ENCODE data around the gene ENTPD6.
A peak's percentile ranks its signal among the peaks of the same experiment; 100 is the strongest.

The ENTPD6 gene

DNA sequence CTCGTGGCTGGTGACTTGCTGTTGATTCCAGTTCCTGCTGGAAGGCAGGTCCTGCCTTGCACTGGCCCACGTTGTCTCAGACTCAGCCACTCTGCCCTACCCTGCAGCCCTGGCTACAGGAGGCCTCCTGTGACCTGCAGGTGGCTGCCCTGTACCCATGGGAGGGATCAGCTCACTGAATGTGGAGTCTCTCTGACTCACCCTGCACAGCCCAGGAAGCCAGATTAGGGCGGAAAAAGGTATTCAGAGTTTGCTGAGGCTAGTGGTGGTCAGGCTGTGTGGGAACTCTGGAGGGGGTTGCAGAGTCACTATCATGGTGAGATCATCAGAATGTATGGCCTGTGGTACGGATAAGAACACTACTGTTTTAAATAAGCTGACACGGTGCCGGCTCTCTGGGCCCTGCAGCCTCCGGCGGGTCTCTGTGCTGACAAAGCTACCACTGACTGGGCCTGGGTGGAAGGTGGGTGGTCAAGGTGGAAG, 27.7 kb downstream of the ENTPD6 start:
- peaks cover 4% of the 10 kb centered on the region for H3K27me3 Mint-ChIP-seq (ENCODE audit: low read depth, poor library complexity)
- peak overlapping the region; percentile 61 for H3K27ac Mint-ChIP-seq
- peaks cover 30% of the 10 kb centered on the region for H3K4me1 Mint-ChIP-seq
- no peaks in the 10 kb centered on the region for H3K36me3 Mint-ChIP-seq (ENCODE audit: low read depth)
- no peaks in the 10 kb centered on the region for H3K9me3 Mint-ChIP-seq
- no peak for DNase-seq
- no peak for TF ChIP-seq CTCF (IDR thresholded peaks at IDR 0.05)
- no peak overlapping the region for H3K4me3 Mint-ChIP-seq

GRCh38 chr20:25223765-25224720, 28.5 kb downstream of the ENTPD6 start:
- no peak for TF ChIP-seq CTCF (IDR thresholded peaks at IDR 0.05)
- no peak overlapping the region for H3K27ac Mint-ChIP-seq
- H3K4me1 Mint-ChIP-seq = peaks cover 30% of the 10 kb centered on the region
- H3K4me3 Mint-ChIP-seq = no peak overlapping the region
- peaks cover 4% of the 10 kb centered on the region for H3K27me3 Mint-ChIP-seq (ENCODE audit: low read depth, poor library complexity)
- H3K36me3 Mint-ChIP-seq (ENCODE audit: low read depth) = no peaks in the 10 kb centered on the region
- DNase-seq = no peak
- no peaks in the 10 kb centered on the region for H3K9me3 Mint-ChIP-seq

DNA sequence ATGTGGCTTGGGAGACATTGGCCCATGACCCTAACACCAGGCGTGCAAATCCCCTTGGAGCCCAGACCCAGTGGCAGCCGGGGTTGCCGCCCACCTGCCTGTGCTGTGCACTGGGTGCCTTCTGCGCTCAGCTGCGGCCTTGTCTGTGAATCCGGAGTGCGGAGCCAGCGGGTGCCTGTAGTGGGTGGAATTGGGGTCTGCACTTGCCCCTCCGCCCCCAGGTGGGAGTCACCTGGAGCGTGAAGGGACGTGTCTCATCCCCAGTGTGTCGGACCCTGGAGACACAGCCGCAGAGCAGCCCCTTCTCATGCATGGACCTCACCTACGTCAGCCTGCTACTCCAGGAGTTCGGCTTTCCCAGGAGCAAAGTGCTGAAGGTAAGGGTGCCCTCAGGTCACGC, 29.4 kb downstream of the ENTPD6 start:
- Mint-ChIP-seq H3K4me3 (no peak overlapping the region), H3K4me1 (peaks cover 30% of the 10 kb centered on the region), H3K27ac (no peak overlapping the region), H3K9me3 (no peaks in the 10 kb centered on the region), H3K36me3 (ENCODE audit: low read depth) (no peaks in the 10 kb centered on the region), H3K27me3 (ENCODE audit: low read depth, poor library complexity) (peaks cover 4% of the 10 kb centered on the region)
- TF ChIP-seq CTCF (IDR thresholded peaks at IDR 0.05) = no peak
- DNase-seq = no peak

- no peaks in the 10 kb centered on the region for H3K9me3 Mint-ChIP-seq
- H3K27ac Mint-ChIP-seq = peak overlapping the region; percentile 79
- H3K4me1 Mint-ChIP-seq = peaks cover 30% of the 10 kb centered on the region
- H3K27me3 Mint-ChIP-seq (ENCODE audit: low read depth, poor library complexity) = peaks cover 4% of the 10 kb centered on the region
- no peaks in the 10 kb centered on the region for H3K36me3 Mint-ChIP-seq (ENCODE audit: low read depth)
- TF ChIP-seq CTCF (IDR thresholded peaks at IDR 0.05) = no peak
- no peak overlapping the region for H3K4me3 Mint-ChIP-seq
- DNase-seq = no peak
Measured at GRCh38 chr20:25225642-25226432, 30.3 kb downstream of the ENTPD6 start.

GRCh38 chr20:25226433-25227316, 31.2 kb downstream of the ENTPD6 start:
- no peak overlapping the region for H3K4me3 Mint-ChIP-seq
- H3K4me1 Mint-ChIP-seq = peaks cover 23% of the 10 kb centered on the region
- H3K9me3 Mint-ChIP-seq = no peaks in the 10 kb centered on the region
- no peaks in the 10 kb centered on the region for H3K36me3 Mint-ChIP-seq (ENCODE audit: low read depth)
- H3K27me3 Mint-ChIP-seq (ENCODE audit: low read depth, poor library complexity) = peaks cover 4% of the 10 kb centered on the region
- TF ChIP-seq CTCF (IDR thresholded peaks at IDR 0.05) = no peak
- no peak for DNase-seq
- H3K27ac Mint-ChIP-seq = no peak overlapping the region
